Ishikawa (cell line): ENCODE results near the gene ANO9.

Experiments
- CEBPB ChIP-seq: IDR thresholded peaks from 2 replicates; pipeline ENCODE4 v1.6.1; 2012
- EP300 ChIP-seq: IDR thresholded peaks from 2 replicates; pipeline ENCODE4 v1.6.1; 2012; ENCODE audit warnings: borderline replicate concordance
- REST ChIP-seq: IDR thresholded peaks from 2 replicates; pipeline ENCODE4 v1.6.1; 2012; ENCODE audit warnings: low read depth, mild to moderate bottlenecking
- TAF1 ChIP-seq: IDR thresholded peaks from 2 replicates; pipeline ENCODE4 v1.6.1; 2012; ENCODE audit warnings: low read depth, mild to moderate bottlenecking
- TCF12 ChIP-seq: IDR thresholded peaks from 2 replicates; pipeline ENCODE4 v1.6.1; 2012; ENCODE audit warnings: low read depth
- TF ChIP-seq, protein P1 (sequence below): IDR thresholded peaks from 2 replicates; pipeline ENCODE4 v1.6.1; 2012

DNA sequence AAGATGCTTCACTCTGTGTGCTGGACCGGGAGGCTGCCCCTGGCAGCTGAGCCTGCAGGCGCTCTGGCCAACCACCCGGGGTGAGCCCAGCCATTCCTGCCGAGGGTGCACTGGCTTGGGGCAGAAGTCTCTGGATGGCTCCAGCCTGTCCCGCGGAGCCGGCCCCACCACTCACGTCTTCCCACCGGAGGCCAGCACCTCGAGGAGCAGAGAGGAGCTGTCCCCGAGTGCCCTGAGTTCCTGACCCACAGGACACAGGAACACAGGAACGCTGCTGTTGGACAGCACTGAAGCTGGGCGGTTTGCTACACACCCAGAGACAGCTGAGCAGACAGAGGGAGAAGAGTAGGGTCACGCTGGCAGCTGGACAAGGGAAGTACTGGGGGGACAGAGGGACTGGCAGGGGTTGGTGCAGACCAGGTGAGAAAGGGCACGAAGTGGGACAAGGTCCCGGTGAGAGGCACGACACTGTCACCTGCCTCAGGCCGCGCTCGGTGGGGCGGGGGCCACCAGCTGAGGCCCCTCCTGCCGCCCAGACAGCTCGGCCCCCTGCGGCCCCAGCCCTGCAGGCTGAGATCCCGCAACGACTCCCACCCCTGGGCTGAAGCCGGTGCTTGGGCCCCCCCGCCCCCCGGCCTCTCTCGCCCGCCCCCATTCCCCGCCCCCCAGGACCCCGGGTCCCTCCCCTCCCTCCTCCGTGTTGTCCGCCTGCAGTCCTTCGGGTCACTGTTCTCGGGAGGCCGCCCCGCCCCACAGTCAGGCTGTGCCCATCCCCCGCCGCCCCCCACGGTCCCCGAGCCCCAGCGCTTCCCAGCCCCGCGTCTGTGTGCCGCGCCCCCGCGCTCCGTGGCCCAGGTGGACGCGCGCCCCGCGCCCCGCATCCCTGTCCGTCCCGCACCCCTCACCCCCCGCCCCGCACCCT lies 73.1 kb downstream of the ANO9 start:
- no peak for TF ChIP-seq TAF1
- TF ChIP-seq, protein P1, sequence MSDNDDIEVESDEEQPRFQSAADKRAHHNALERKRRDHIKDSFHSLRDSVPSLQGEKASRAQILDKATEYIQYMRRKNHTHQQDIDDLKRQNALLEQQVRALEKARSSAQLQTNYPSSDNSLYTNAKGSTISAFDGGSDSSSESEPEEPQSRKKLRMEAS = no peak
- TF ChIP-seq TCF12 = no peak
- TF ChIP-seq EP300 = no peak
- no peak for TF ChIP-seq CEBPB
- TF ChIP-seq REST = peak; percentile 55
